ENCODE results near the gene HOXA4. TPM values are rescaled to one million over a fixed set of nuclear protein-coding genes. Genes with fewer than 3 reads are reported as not detected.

Gene HOXA4
- polyA plus RNA-seq, 3 donors, result 0.48 TPM; not detected in 2

DNA sequence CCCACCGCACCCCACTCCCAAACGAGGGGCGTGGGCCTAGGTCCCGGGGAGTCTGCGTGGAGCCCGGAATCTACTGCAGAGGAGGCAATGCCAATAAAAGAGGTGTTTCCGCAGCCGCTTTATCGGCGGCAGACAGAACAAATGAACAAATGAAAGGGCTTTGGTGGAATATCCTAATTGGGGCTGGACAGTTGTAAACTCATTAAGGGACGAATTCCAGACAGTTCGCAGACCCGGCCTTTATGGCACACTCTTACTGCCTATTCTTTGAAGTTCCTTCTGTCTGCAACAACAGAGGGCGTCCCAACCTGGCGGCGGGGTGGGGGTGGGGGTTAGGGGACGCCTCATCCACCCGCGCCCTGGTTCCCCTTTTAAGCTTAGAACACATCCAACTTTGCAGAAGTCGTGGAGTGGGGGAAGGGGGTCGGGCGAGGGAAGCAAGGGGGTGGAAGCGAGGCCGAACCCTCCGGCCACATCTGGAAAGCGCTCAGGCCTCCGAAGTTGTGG, 30.7 kb upstream of the HOXA4 start:
- TF ChIP-seq, protein P1, sequence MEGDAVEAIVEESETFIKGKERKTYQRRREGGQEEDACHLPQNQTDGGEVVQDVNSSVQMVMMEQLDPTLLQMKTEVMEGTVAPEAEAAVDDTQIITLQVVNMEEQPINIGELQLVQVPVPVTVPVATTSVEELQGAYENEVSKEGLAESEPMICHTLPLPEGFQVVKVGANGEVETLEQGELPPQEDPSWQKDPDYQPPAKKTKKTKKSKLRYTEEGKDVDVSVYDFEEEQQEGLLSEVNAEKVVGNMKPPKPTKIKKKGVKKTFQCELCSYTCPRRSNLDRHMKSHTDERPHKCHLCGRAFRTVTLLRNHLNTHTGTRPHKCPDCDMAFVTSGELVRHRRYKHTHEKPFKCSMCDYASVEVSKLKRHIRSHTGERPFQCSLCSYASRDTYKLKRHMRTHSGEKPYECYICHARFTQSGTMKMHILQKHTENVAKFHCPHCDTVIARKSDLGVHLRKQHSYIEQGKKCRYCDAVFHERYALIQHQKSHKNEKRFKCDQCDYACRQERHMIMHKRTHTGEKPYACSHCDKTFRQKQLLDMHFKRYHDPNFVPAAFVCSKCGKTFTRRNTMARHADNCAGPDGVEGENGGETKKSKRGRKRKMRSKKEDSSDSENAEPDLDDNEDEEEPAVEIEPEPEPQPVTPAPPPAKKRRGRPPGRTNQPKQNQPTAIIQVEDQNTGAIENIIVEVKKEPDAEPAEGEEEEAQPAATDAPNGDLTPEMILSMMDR (IDR thresholded peaks at IDR 0.05), result peak; percentile 72
- Histone ChIP-seq H3K79me2 (ENCODE audit: insufficient read depth, low read length) (peaks cover 7% of the 10 kb centered on the region), H3K4me3 (replicated peaks in 1 of 3; ENCODE audit: low read depth in 2 of 3, low read length in 3 of 3) (peak overlapping the region; percentile 53 to 94 (median 79)), H3K4me2 (replicated peaks; ENCODE audit: extremely low read depth, low read length, poor library complexity, severe bottlenecking) (peak overlapping the region; percentile 92), H3K36me3 (replicated peaks in 1 of 2; ENCODE audit: control insufficient read depth in 1 of 2, insufficient read depth in 2 of 2, low read length in 2 of 2) (no peaks in the 10 kb centered on the region), H3K9me3 (replicated peaks in 1 of 2; ENCODE audit: control insufficient read depth in 1 of 2, insufficient read depth in 1 of 2, low read length in 2 of 2) (peaks cover 7 to 39% of the 10 kb centered on the region in 2 donors), H3K27ac (ENCODE audit: low read depth in 1 of 2, low read length in 2 of 2) (peak overlapping the region in 1 of 2 donors; percentile 52), H2AFZ (ENCODE audit: insufficient read depth, low read depth, low read length, poor library complexity, severe bottlenecking) (peak overlapping the region; percentile 90), H3K4me1 (ENCODE audit: control insufficient read depth in 1 of 2, insufficient read depth in 2 of 2, low read length in 2 of 2) (peaks cover 61 to 77% of the 10 kb centered on the region in 2 donors), H3K9ac (ENCODE audit: insufficient read depth, low read length, poor library complexity, severe bottlenecking) (peak overlapping the region; percentile 37), H3K27me3 (ENCODE audit: control insufficient read depth in 2 of 2, insufficient read depth in 2 of 2, low read length in 2 of 2) (peaks cover 62 to 92% of the 10 kb centered on the region in 2 donors), H4K20me1 (ENCODE audit: insufficient read depth, low read length) (no peaks in the 10 kb centered on the region)
- peaks cover 84 to 93% (median 85%) of the 10 kb centered on the region in 3 donors for H3K27me3 Mint-ChIP-seq (ENCODE audit: low read depth in 3 of 3)
- H3K4me3 Mint-ChIP-seq, result peak overlapping the region; percentile 86
- peak overlapping the region in 5 of 7 donors; percentile 14 to 80 (median 30) for H3K27ac Mint-ChIP-seq
- peaks cover 0 to 48% (median 29%) of the 10 kb centered on the region in 7 donors for H3K9me3 Mint-ChIP-seq
- H3K4me1 Mint-ChIP-seq, result peaks cover 66% of the 10 kb centered on the region
- intact Hi-C loops (cut with micrococcal nuclease), result loop anchor here (5.0 to 10.0 kb wide), 4 partner anchors 306 to 794 kb away; no protein-coding TSS in a partner anchor
- 0% methylated on average over 7 of the region's 27 CpGs for WGBS (ENCODE audit: insufficient coverage)
- H3K36me3 Mint-ChIP-seq, result peaks cover 8 to 35% of the 10 kb centered on the region in 2 donors
- DNase-seq, result peak; percentile 70 to 81 (median 76)

DNA sequence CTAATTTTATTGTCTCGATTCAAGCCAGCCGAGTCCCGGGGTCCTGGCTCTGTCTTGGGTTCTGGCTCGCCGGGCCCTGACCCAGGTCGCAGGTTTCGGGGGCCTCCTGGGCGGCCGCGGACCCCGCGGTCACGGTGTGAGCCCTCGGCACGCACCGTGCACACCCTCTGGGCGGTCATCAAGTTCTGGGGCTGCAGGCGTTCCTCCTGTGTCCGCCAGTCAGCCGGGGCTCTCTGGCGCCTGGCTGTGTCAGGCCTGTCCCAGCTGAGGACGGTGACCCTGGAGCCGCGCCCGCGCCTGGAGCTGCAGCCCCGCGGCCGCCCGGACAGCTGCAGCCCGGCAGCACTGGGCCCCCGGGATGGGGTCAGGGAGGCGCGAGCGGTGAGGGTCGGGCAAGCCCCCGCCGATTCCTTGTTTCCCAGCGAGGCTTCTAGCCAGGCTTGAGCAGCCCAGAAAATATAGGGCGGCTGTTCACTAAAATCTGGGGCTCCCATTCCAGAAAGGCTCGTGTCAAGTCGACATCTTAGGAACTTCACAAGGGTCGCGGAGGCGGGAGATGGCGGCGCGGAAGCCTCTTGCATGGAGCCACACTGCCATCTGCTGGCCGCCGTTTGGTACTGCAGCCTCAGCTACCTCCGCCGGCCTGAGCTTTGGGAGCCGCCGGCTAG, 30.1 kb upstream of the HOXA4 start:
- Mint-ChIP-seq H3K4me3 (peak overlapping the region; percentile 86), H3K27me3 (ENCODE audit: low read depth in 3 of 3) (peaks cover 84 to 93% (median 85%) of the 10 kb centered on the region in 3 donors), H3K27ac (peak overlapping the region in 5 of 7 donors; percentile 14 to 80 (median 30)), H3K9me3 (peaks cover 0 to 48% (median 26%) of the 10 kb centered on the region in 7 donors), H3K36me3 (peaks cover 8 to 32% of the 10 kb centered on the region in 2 donors), H3K4me1 (peaks cover 67% of the 10 kb centered on the region)
- Histone ChIP-seq H3K9ac (ENCODE audit: insufficient read depth, low read length, poor library complexity, severe bottlenecking) (peak overlapping the region; percentile 37), H2AFZ (ENCODE audit: insufficient read depth, low read depth, low read length, poor library complexity, severe bottlenecking) (peak overlapping the region; percentile 90), H3K9me3 (replicated peaks in 1 of 2; ENCODE audit: control insufficient read depth in 1 of 2, insufficient read depth in 1 of 2, low read length in 2 of 2) (peaks cover under 1 to 39% of the 10 kb centered on the region in 2 donors), H3K79me2 (ENCODE audit: insufficient read depth, low read length) (peaks cover 7% of the 10 kb centered on the region), H3K4me3 (replicated peaks in 1 of 3; ENCODE audit: low read depth in 2 of 3, low read length in 3 of 3) (peak overlapping the region; percentile 53 to 94 (median 79)), H4K20me1 (ENCODE audit: insufficient read depth, low read length) (no peaks in the 10 kb centered on the region), H3K4me2 (replicated peaks; ENCODE audit: extremely low read depth, low read length, poor library complexity, severe bottlenecking) (peak overlapping the region; percentile 92), H3K27me3 (ENCODE audit: control insufficient read depth in 2 of 2, insufficient read depth in 2 of 2, low read length in 2 of 2) (peaks cover 61 to 92% of the 10 kb centered on the region in 2 donors), H3K36me3 (replicated peaks in 1 of 2; ENCODE audit: control insufficient read depth in 1 of 2, insufficient read depth in 2 of 2, low read length in 2 of 2) (no peaks in the 10 kb centered on the region), H3K27ac (ENCODE audit: low read depth in 1 of 2, low read length in 2 of 2) (peak overlapping the region in 1 of 2 donors; percentile 52), H3K4me1 (ENCODE audit: control insufficient read depth in 1 of 2, insufficient read depth in 2 of 2, low read length in 2 of 2) (peaks cover 60 to 77% of the 10 kb centered on the region in 2 donors)
- under 1% methylated on average over 54 of the region's 54 CpGs for WGBS (ENCODE audit: insufficient coverage)
- peak; percentile 70 to 84 (median 78) for DNase-seq
- intact Hi-C loops (cut with micrococcal nuclease), result loop anchor here (5.0 to 10.0 kb wide), 4 partner anchors 306 to 793 kb away; no protein-coding TSS in a partner anchor
- TF ChIP-seq, protein P1 (IDR thresholded peaks at IDR 0.05), result peak; percentile 100
